NCI-H460 (cell line): ENCODE results near the gene INSL4. TPM values are rescaled to one million over a fixed set of nuclear protein-coding genes. Genes with fewer than 3 reads are reported as not detected.

Experiments used
- DNase-seq: peaks from one replicate; pipeline ENCODE4 v3.0.0-alpha.2; 2016; ENCODE audit warnings: low read depth; ENCODE audit errors: extremely low read depth
- polyA plus RNA-seq: library from polyadenylated mRNA; depleted of rRNA; stranded (reverse); fragments of >200 nt; gene quantifications from 2 replicates; pipeline ENCODE4 v1.2.3, GENCODE V29; 2014; cell fraction: nucleus; rRNA removed
- total RNA-seq: library from RNA; depleted of rRNA; stranded (reverse); fragments of >200 nt; shearing (Covaris generic); gene quantifications from 2 replicates; pipeline ENCODE4 v1.2.3, GENCODE V29; 2014; rRNA removed

INSL4 gene
- total RNA-seq, result 3.3 and 4.6 TPM in 2 replicates
- polyA plus RNA-seq, result 3.2 and 7.6 TPM in 2 replicates

GRCh38 chr9:5231212-5231611, at the start of gene INSL4:
TSS of gene INSL4 (plus strand) at chr9:5231419. CDS start at chr9:5231524, 105 bp downstream.
- DNase-seq, result peak; percentile 73

DNA sequence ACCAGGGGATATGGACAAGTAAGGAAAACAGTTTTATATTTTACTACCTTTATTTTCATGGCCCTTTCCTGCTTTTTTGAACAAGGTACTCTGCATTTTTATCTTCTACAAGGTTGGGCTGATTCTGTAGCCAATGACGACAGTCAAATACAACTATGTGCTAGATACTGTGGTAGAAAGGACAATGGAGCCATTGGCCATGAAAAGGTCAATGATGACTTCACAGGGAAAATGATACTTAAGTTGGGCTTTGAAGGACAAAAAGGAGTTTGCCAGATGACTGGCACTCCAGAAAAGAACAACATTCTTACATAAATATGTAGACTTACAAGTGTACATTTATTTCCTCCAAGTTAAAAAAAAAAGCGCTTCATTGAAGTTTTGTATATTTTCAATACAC, 46.4 kb upstream of the INSL4 start:
- no peak for DNase-seq

GRCh38 chr9:5185220-5185840, 45.9 kb upstream of the INSL4 start, which contains the start of gene INSL6:
TSS of gene INSL6 (minus strand) at chr9:5185639. CDS start at chr9:5185602, 37 bp downstream.
- DNase-seq, result no peak

DNA sequence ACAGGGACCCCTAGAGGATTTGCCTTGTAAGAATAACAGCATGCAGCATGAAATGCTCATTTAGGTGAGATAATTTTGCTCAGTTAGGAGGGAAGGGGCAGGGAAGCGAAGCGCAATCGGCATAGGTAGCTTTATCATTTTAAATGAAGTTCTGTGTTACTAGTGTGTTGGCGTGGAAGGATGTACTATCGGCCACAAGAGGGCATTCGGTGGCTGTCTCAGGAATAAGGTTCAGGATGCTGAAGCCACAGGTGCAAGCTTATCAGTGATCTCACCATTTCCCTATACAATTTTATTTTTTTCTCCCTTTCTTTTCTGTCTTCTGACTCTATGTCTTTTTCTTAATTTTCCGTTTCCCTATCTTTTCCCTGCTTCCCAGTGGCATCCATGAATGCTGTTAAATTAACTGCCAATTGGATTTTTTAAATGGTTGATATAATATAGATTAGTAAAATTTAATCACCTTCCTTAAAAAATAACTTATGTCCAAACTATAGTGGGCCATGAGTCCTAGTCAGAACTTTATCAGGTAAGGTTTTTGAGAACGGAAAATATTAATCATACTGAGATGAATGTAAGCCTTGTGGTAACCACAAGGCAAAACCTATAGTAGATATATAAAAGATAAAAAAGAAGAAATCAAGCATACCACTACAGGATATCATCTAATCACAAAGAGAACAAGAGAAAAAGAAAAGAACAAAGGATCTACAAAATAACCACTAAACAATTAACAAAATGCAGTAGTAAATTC, 44.6 kb upstream of the INSL4 start:
- DNase-seq, result peak; percentile 50

- no peak for DNase-seq
Observed at GRCh38 chr9:5188060-5188984, 42.9 kb upstream of the INSL4 start.

GRCh38 chr9:5191985-5192384, 39.2 kb upstream of the INSL4 start:
- DNase-seq, result no peak

DNA sequence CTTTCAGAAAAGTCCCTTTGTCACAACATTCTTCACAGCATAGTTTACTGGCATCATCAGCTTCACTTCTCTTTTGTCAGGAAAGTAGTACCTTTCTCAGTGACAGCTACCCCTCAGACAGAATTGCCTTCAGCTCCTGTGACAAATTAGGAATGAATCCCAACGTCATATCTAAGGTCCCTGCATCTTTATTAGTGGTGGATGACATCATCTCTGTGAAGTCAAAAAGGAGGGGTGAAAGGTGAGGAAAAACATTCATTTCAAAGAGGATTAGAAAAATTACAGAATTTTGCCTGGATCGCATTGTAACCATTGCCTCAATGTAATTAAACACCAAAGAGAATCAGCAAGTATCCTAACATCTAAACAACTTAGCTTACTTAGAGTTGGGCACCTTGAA, 37.9 kb upstream of the INSL4 start:
- no peak for DNase-seq

DNA sequence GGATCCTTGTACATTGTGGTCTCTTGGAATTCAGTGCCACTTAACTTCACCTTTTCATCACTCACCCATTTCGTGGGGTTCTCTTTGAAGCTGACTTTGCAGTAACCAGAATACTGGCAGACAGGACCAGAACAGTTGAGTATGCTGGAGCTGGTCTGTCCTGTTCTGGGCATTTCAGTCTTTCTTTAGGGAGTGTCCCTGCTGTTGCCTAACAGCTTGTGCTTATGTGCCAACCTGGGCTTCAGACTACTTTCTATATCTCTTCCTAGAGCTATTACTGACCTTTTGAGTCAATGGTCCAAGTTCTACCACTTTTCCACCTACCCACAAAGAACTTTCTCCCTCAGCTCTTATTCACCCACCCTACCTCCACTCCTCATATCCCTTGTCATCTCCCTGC, 35.8 kb upstream of the INSL4 start:
- no peak for DNase-seq

DNA sequence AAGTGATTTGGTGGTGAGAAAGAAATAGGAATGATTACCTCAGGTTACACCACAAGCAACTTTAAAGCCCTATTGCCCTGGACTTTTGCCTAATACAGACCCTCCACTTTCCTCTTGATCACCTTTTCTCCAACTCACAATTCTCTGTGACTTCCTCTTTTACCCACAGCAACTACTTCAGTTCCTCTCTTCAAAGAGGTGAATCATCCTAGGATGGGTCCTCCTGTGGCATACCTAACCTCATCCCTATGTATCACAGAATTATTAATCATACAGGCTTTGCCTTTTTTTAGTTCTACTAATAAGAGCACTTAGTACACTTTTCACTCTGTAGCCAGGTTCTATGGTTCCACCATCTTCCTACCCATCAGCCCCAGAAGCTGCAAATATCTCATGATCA, 26.1 kb upstream of the INSL4 start:
- DNase-seq, result no peak

- DNase-seq, result no peak
Observed at GRCh38 chr9:5230554-5230953, 665 bp upstream of the INSL4 start.

DNA sequence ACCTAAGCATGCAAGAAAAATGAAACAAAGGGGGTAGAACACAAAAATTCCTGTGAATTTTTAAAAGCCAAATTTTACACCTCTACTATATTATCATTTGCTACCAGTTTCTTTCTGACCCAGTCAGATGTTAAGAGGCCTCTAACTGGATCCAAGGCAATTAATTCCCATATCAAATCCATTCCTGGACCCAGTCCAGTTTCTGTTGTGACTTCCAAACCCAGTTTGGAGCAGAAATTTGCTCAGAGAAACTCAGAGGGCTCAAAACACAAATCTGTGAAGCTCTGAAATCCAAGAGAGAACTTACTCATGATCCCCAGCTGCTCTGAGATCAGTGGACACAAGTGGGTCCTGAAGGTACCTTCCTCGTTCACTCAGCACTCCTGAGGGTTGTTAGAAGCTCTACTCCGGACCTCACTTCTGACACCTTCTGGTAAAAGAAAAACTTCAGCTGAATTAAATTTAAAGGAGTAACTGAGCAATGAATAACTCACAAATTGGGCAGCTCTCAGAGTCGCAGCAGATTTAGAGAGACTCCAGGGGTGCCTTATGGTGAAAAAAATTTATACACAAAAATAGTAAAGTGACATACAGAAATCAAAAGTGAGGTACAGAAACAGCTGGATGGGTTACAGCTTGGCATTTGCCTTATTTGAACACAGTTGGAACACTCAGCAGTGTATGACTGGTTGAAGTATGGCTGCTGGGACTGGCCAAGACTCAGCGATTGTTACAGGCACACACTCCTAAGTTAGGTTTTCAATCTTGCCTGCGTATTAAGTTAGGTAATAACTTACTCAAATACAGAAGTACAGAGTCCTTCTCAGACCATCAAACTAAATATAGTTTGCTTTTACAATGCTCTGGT, 32.4 kb downstream of the INSL4 start:
- peak; percentile 25 for DNase-seq

GRCh38 chr9:5264219-5264595, 33.0 kb downstream of the INSL4 start:
- DNase-seq, result no peak

DNA sequence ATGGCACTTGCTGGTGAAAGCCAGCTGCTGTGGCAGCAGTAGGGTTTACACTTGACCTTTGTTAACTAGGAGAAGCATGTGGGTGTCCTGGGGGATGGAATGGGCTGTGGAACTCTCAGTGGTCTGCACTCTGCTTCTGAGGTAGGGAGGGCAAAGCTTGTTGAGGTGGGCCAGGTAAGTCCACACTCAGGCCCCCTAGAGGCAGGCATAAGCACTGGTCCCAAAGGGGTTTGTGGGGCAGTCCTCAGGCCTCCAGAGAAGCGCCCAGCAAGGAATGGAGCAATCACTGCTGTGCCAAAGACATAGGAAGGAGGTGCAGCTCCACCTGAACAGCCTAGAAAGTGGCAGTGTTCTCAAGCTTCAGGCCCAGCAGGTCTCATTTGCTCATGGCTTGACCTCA, 34.7 kb downstream of the INSL4 start:
- no peak for DNase-seq

- no peak for DNase-seq
Observed at GRCh38 chr9:5269249-5269715, 38.1 kb downstream of the INSL4 start.

DNA sequence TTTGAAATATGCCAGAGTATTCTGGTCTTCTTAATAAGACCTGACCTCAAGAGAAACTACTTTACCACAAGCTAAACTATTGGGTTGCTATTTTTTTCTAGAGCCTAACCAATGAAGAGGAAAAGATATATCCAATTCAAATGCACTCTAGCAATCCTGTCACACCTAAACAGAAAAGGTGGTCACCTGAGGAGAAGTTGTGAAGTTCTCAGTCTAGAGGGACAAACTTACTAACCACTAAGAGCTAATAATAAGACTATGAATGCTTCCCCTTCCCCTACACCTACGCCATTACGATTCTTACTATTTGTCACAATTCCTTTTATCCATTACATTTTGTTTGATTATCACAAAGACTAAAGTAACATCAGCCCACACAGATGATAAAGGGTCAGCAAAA, 43.6 kb downstream of the INSL4 start:
- DNase-seq, result no peak

DNA sequence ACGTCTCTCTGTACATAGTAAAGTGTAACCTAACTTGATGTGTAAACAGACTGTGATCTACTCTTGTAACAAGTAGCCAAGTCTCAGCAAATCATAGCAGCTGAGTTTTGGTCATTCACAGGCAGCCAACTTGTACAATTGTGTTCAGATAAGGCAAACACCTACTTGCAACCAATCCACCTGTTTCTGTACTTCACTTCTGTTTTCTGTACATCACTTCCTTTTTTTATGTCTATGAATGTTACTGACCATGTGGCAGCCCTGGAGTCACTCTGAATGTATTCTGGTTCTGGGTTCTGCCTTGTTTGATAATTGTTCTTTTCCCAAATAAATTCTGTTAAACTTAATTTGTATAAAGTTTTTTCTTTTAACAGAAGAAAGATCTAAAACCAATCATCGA, 47.3 kb downstream of the INSL4 start:
- DNase-seq, result no peak
